NCI-H1092 (cell line): ENCODE results near the gene ZCCHC24.
A peak's percentile ranks its signal among the peaks of the same experiment; 100 is the strongest.

Source experiments
- DNase-seq: peaks from one replicate; lab custom pipeline; 2025; lab: John Stamatoyannopoulos, UW

Gene ZCCHC24

GRCh38 chr10:79361726-79362397 lies 83.6 kb downstream of the ZCCHC24 start:
- no peak for DNase-seq

- DNase-seq: no peak
These were observed 84.7 kb downstream of the ZCCHC24 start for GRCh38 chr10:79360499-79361342.

GRCh38 chr10:79359816-79360498 lies 85.5 kb downstream of the ZCCHC24 start:
- DNase-seq: no peak

- DNase-seq: no peak
These were observed 86.6 kb downstream of the ZCCHC24 start for GRCh38 chr10:79358811-79359210.

GRCh38 chr10:79357180-79357579 lies 88.2 kb downstream of the ZCCHC24 start:
- no peak for DNase-seq

GRCh38 chr10:79356104-79356503 lies 89.3 kb downstream of the ZCCHC24 start:
- DNase-seq: no peak

- no peak for DNase-seq
These were observed 89.9 kb downstream of the ZCCHC24 start for GRCh38 chr10:79355420-79356017.

GRCh38 chr10:79354615-79355014 lies 90.8 kb downstream of the ZCCHC24 start:
- DNase-seq: no peak

GRCh38 chr10:79354141-79354540 lies 91.3 kb downstream of the ZCCHC24 start:
- DNase-seq: no peak

- DNase-seq: no peak
These were observed 91.7 kb downstream of the ZCCHC24 start for GRCh38 chr10:79353726-79354125.

GRCh38 chr10:79353000-79353406 lies 92.4 kb downstream of the ZCCHC24 start:
- no peak for DNase-seq

- no peak for DNase-seq
These were observed 93.2 kb downstream of the ZCCHC24 start for GRCh38 chr10:79352035-79352877.

- no peak for DNase-seq
These were observed 94.1 kb downstream of the ZCCHC24 start for GRCh38 chr10:79351332-79351731.

GRCh38 chr10:79350407-79351154 lies 94.8 kb downstream of the ZCCHC24 start:
- no peak for DNase-seq

- no peak for DNase-seq
These were observed 95.5 kb downstream of the ZCCHC24 start for GRCh38 chr10:79349766-79350406.

- DNase-seq: no peak
These were observed 96.3 kb downstream of the ZCCHC24 start for GRCh38 chr10:79349072-79349491.

- no peak for DNase-seq
These were observed 96.8 kb downstream of the ZCCHC24 start for GRCh38 chr10:79348640-79348988.

- no peak for DNase-seq
These were observed 97.4 kb downstream of the ZCCHC24 start for GRCh38 chr10:79347894-79348639.

GRCh38 chr10:79347226-79347893 lies 98.1 kb downstream of the ZCCHC24 start, which contains the start of gene PPIF:
PPIF (plus strand) TSS chr10:79347469; CDS start chr10:79347549, 80 bp downstream.
- DNase-seq: peak; percentile 74
